Left lung (tissue), 10 donors: ENCODE results near the gene CAPS. TPM values are rescaled to one million over a fixed set of nuclear protein-coding genes. Genes with fewer than 3 reads are reported as not detected.

Source experiments
- ATAC-seq: fragments of 200-7000 bp; cut with Tn5 transposase; one replicate; pipeline ENCODE4 v1.9.1; 2020; ENCODE audit warnings: moderate library complexity
- DNase-seq, 4 donors: peaks; one replicate each; pipeline ENCODE4 v3.0.0-alpha.2; 2013 to 2020
- H3K27ac ChIP-seq, 2 donors: fragments of 200-600 bp; sonication (generic) in 1 of 2; one replicate each; pipeline versions ENCODE4 v1.5.0 to v1.8.0; 2020 to 2021
- H3K27me3 ChIP-seq, 2 donors: fragments of 200-600 bp; sonication (generic) in 1 of 2; one replicate each; pipeline versions ENCODE4 v1.5.0 to v1.8.0; 2020 to 2021
- H3K36me3 ChIP-seq, 2 donors: fragments of 200-600 bp; sonication (generic) in 1 of 2; one replicate each; pipeline versions ENCODE4 v1.5.0 to v1.8.0; 2020 to 2021
- H3K4me1 ChIP-seq, 2 donors: fragments of 200-600 bp; one replicate each; pipeline ENCODE4 v1.8.0; 2021
- H3K4me3 ChIP-seq, 2 donors: fragments of 200-600 bp; sonication (generic) in 1 of 2; one replicate each; pipeline versions ENCODE4 v1.5.0 to v1.8.0; 2020 to 2021; ENCODE audit warnings: mild to moderate bottlenecking in 1 of 2
- H3K9me3 ChIP-seq, 2 donors: fragments of 200-600 bp; sonication (generic) in 1 of 2; one replicate each; pipeline versions ENCODE4 v1.5.0 to v1.8.0; 2020 to 2021
- CTCF ChIP-seq, 2 donors: fragments of 200-600 bp; sonication (generic) in 1 of 2; IDR thresholded peaks; one replicate each; pipeline versions ENCODE4 v1.5.0 to v1.8.0; 2021; ENCODE audit warnings: antibody characterized with exemption in 2 of 2
- intact Hi-C, 2 donors: fragments of 100-400 bp; cut with DNase I; formaldehyde crosslinking; loops; one replicate each; pipeline versions ENCODE4 v1.11.2 to v1.14.2; 2022
- polyA plus RNA-seq, 6 donors: library from polyadenylated mRNA; unstranded; fragments of 120-200 nt; gene quantifications; one replicate each; pipeline ENCODE4 v1.2.1, GENCODE V29; 2013; ENCODE audit not compliant: insufficient read length in 6 of 6
- total RNA-seq, 2 donors: library from RNA; stranded (reverse); fragmentation: NEBNext Ultra II Directional; extraction: Animal tissue kit (Norgen Biotek cat#: 25700); gene quantifications; one replicate each; pipeline ENCODE4 v1.2.1, GENCODE V29; 2021
- donor health status: DM: no; HTN: yes; CAD: no.
- donor health status: DM: no; HTN: no; CAD: no.

CAPS gene
- total and polyA plus RNA-seq, 8 donors: 8.8 to 44.9 (median 28.3) TPM

GRCh38 chr19:5955636-5955935 is 41.5 kb downstream of the CAPS start:
- DNase-seq: no peak
- intact Hi-C loops: no loop called here
- Histone ChIP-seq H3K36me3 (peaks cover 0 to 7% of the 10 kb centered on the region in 2 donors), H3K27ac (no peak overlapping the region), H3K4me3 (no peak overlapping the region), H3K27me3 (no peaks in the 10 kb centered on the region), H3K4me1 (peaks cover 54 to 88% of the 10 kb centered on the region in 2 donors), H3K9me3 (no peaks in the 10 kb centered on the region)
- ATAC-seq: no peak
- no peak for TF ChIP-seq CTCF (IDR thresholded peaks at IDR 0.05)

DNA sequence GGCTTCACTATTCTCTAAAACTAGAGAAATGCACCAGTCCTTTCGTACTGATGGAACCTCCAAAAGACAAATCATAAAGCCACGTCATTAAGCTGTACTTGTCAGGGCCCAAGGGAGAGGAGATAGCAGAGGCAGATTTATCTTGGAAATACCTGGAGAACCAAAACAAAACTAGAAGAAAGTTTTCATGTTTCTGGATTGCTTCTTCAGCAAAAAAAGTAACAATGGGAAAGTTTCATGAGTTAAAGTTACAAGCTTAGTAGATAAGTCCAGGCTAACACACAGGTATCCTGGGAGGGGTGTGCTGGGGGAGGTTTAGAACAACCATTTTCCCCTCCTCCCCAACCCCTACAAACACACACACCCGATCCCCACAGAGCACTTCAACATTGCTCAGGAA is 42.3 kb downstream of the CAPS start:
- intact Hi-C loops: no loop called here
- DNase-seq (no peak), ATAC-seq (no peak)
- H3K27ac ChIP-seq: no peak overlapping the region
- H3K27me3 ChIP-seq: no peaks in the 10 kb centered on the region
- H3K4me3 ChIP-seq: no peak overlapping the region
- H3K4me1 ChIP-seq: peaks cover 54 to 88% of the 10 kb centered on the region in 2 donors
- TF ChIP-seq CTCF (IDR thresholded peaks at IDR 0.05): no peak
- H3K9me3 ChIP-seq: no peaks in the 10 kb centered on the region
- peaks cover 0 to 7% of the 10 kb centered on the region in 2 donors for H3K36me3 ChIP-seq

DNA sequence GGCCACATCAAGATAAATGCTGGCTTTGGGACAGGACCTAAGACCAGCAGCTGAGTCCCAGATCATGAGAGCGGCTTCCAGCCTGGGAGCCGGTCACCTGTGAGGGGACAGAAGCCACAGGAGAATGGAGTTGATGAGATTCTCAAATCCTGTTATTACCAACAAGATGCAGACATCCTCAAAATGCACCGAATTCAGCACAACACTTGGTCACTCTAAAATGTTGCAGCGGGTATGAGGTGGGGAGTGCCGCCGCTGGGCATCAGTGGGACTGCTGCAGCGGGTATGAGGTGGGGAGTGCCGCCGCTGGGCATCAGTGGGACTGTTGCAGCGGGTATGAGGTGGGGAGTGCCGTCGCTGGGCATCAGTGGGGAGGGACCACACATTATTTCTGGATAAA is 42.7 kb downstream of the CAPS start:
- H3K4me3 ChIP-seq: no peak overlapping the region
- no peak for ATAC-seq
- intact Hi-C loops: no loop called here
- no peaks in the 10 kb centered on the region for H3K27me3 ChIP-seq
- no peak for DNase-seq
- H3K27ac ChIP-seq: no peak overlapping the region
- TF ChIP-seq CTCF (IDR thresholded peaks at IDR 0.05): no peak
- peaks cover 54 to 88% of the 10 kb centered on the region in 2 donors for H3K4me1 ChIP-seq
- no peaks in the 10 kb centered on the region for H3K9me3 ChIP-seq
- H3K36me3 ChIP-seq: peaks cover 0 to 7% of the 10 kb centered on the region in 2 donors

DNA sequence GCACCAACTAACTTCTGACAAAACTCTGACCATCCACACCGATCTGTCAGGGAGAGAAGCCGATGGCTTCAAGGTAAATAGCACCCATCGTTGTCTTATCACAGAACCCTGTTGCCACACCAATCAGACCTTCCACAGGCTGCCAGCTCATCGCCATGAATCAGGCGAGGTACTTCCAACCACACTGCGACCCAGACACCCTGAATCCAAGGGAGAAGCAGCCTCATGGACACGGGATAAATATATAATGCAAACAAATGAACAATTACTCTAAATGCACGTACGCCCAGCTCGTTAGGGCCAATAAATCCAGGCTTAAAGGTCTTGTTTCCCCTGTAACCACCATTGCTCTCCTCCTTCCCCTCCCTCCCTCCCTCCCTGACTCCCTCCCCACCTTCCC is 43.1 kb downstream of the CAPS start:
- ATAC-seq: no peak
- intact Hi-C loops: no loop called here
- TF ChIP-seq CTCF (IDR thresholded peaks at IDR 0.05): no peak
- Histone ChIP-seq H3K36me3 (peaks cover 0 to 7% of the 10 kb centered on the region in 2 donors), H3K27me3 (no peaks in the 10 kb centered on the region), H3K27ac (no peak overlapping the region), H3K9me3 (no peaks in the 10 kb centered on the region), H3K4me3 (no peak overlapping the region), H3K4me1 (peaks cover 54 to 88% of the 10 kb centered on the region in 2 donors)
- no peak for DNase-seq

GRCh38 chr19:5958074-5958850 is 44.2 kb downstream of the CAPS start:
- Histone ChIP-seq H3K9me3 (no peaks in the 10 kb centered on the region), H3K4me1 (peaks cover 54 to 88% of the 10 kb centered on the region in 2 donors), H3K27me3 (no peaks in the 10 kb centered on the region), H3K4me3 (no peak overlapping the region), H3K36me3 (peaks cover 0 to 7% of the 10 kb centered on the region in 2 donors), H3K27ac (no peak overlapping the region)
- intact Hi-C loops: no loop called here
- ATAC-seq: no peak
- no peak for DNase-seq
- TF ChIP-seq CTCF (IDR thresholded peaks at IDR 0.05): no peak
